Measurements from ENCODE around the gene DNAH6.

The DNAH6 gene

DNA sequence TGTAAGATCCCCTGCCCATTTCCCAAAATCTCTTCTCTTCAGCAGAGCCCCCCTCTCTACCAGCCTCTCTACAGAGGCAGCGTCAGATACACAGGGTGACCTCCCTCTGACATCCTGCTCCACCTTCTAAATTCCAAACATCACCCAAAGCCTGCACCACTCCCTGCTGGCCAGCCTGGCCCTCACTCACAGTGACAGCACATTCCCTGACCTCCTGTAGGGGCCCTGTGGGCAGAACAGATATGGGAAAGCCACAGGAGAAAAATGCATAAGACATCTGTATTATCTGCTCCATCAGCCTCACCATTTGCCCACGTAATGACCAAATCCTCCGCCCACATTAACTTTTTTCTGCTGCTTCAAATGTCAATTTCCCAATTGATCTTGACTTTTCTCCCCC lies 324.0 kb downstream of the DNAH6 start:
- H3K4me3 ChIP-seq (ENCODE audit: low read depth, low read length), result no peak overlapping the region
- DNase-seq (ENCODE audit: low read depth), result no peak
- TF ChIP-seq, protein P1, sequence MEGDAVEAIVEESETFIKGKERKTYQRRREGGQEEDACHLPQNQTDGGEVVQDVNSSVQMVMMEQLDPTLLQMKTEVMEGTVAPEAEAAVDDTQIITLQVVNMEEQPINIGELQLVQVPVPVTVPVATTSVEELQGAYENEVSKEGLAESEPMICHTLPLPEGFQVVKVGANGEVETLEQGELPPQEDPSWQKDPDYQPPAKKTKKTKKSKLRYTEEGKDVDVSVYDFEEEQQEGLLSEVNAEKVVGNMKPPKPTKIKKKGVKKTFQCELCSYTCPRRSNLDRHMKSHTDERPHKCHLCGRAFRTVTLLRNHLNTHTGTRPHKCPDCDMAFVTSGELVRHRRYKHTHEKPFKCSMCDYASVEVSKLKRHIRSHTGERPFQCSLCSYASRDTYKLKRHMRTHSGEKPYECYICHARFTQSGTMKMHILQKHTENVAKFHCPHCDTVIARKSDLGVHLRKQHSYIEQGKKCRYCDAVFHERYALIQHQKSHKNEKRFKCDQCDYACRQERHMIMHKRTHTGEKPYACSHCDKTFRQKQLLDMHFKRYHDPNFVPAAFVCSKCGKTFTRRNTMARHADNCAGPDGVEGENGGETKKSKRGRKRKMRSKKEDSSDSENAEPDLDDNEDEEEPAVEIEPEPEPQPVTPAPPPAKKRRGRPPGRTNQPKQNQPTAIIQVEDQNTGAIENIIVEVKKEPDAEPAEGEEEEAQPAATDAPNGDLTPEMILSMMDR (IDR thresholded peaks at IDR 0.05; ENCODE audit: low read depth, low read length, missing control alignments), result no peak

GRCh38 chr2:84841577-84841976 lies 325.3 kb downstream of the DNAH6 start:
- no peak overlapping the region for H3K4me3 ChIP-seq (ENCODE audit: low read depth, low read length)
- TF ChIP-seq, protein P1 (IDR thresholded peaks at IDR 0.05; ENCODE audit: low read depth, low read length, missing control alignments), result no peak
- DNase-seq (ENCODE audit: low read depth), result no peak

- TF ChIP-seq, protein P1 (IDR thresholded peaks at IDR 0.05; ENCODE audit: low read depth, low read length, missing control alignments), result no peak
- no peak for DNase-seq (ENCODE audit: low read depth)
- no peak overlapping the region for H3K4me3 ChIP-seq (ENCODE audit: low read depth, low read length)
These were observed 327.8 kb downstream of the DNAH6 start for GRCh38 chr2:84844141-84844540.

DNA sequence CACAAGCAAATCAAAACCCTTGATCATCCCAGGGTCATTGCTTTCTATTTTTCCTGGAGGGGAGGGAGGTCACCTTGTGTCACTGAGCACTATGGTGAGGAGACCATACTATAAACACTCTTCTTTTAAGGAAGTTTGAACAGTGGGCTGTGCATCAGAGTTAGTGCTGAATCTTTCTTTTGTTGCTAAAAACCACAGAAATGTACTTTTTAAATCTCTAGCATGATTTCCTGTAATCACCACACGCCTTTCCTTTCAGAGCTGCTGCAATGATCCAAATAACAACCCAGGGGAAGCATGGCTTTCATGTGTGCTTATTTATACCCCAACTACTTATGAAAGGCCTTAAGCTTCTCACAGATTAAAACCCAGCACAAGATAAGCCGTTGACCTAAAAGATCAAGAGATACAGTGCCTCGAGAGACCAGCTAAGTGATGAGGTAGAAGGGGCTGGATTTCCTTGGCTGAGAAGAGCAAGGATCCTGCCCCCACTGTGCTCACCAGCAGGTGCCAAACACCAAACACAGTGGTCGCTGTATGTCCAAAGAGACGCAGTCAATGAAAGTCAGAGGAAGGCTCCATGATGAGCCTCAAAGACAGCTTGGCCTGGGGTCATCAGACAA lies 329.9 kb downstream of the DNAH6 start:
- TF ChIP-seq, protein P1 (IDR thresholded peaks at IDR 0.05; ENCODE audit: low read depth, low read length, missing control alignments), result no peak
- no peak for DNase-seq (ENCODE audit: low read depth)
- no peak overlapping the region for H3K4me3 ChIP-seq (ENCODE audit: low read depth, low read length)

DNA sequence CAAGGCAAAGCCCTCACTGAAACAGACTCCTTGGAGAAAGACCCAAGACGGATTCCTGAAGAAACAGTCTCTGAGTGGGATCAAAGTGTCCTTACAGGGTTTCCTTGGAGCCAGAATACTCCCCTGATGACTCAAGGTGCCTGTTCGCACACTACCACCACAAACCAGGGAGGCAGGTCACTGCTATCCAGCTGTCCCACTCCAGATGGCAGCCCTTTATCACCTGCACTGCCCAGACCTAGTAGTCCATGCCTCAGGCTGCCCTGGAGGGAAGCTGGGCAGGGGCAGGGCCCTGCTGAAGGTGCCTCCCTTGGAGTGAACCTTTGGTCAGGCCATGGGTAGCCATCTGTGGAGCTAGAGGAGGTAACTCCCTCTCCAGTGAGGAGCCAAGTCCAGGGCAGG lies 330.4 kb downstream of the DNAH6 start:
- DNase-seq (ENCODE audit: low read depth), result no peak
- TF ChIP-seq, protein P1 (IDR thresholded peaks at IDR 0.05; ENCODE audit: low read depth, low read length, missing control alignments), result no peak
- no peak overlapping the region for H3K4me3 ChIP-seq (ENCODE audit: low read depth, low read length)

DNA sequence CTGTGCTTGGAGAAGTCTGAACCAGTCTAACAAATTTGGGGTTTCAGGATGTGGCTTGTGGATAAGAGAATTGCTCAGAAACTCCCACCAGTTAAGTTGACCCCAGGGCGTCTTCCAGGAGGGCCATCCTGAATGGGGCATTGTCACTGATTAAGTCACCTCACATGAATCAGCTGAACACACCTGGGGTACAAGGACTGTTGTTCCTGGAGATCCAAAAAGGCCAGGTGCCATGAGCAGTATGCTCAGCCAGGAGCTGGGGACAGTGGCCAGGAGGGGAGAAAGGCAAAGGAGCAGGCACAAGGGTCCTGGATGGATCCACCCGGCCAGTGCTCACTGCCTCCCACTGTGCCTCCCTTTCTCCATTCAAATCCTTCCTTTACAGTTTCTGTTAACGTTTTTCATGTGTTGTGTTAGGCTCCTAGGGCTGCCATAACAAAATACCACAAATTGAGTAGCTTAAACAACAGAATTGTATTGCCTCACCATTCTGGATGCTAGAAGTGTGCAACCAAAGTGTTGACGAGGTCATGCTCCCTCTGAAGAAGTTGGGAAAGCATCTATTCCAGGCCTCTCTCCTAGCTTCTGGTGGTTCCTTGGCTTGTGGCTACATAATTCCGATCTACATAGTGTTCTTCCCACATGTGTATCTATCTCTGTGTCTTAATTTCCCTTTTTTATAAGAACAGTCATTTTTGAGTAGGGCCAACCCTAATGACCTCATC lies 331.2 kb downstream of the DNAH6 start:
- TF ChIP-seq, protein P1 (IDR thresholded peaks at IDR 0.05; ENCODE audit: low read depth, low read length, missing control alignments), result no peak
- no peak overlapping the region for H3K4me3 ChIP-seq (ENCODE audit: low read depth, low read length)
- no peak for DNase-seq (ENCODE audit: low read depth)
